ENCODE data around the gene ALDH1L1. TPM values are rescaled to one million over a fixed set of nuclear protein-coding genes. Genes with fewer than 3 reads are reported as not detected.

ALDH1L1 gene
- total RNA-seq, 2 experiments from 2014 or later = not detected

DNA sequence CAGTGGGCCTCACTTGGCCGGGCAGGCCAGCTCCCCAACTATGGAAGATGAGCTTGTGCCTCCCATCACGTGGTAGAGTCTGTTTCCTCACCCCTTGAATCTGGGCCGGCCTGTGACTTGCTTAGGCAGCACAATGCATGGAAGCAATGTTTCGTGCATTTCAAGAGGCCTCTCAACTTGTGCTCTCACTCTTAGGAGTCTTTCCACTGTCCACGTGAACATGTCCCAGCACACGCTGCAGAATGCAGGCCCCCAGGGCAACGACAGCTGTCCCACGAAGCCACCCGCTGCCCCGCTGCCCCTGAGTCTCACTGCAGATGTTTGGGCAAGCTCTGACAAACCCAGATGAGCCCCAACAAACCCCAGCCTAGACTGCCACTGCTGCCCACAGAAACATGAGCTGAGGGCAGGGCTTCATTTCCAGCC, 69.2 kb downstream of the ALDH1L1 start:
- Mint-ChIP-seq H3K27me3 (no peaks in the 10 kb centered on the region), H3K9me3 (no peaks in the 10 kb centered on the region), H3K4me3 (no peak overlapping the region), H3K4me1 (ENCODE audit: low read depth) (no peaks in the 10 kb centered on the region), H3K27ac (no peak overlapping the region), H3K36me3 (ENCODE audit: low read depth) (no peaks in the 10 kb centered on the region)
- intact Hi-C loops (cut with micrococcal nuclease) = no loop called here
- TF ChIP-seq, protein P1, sequence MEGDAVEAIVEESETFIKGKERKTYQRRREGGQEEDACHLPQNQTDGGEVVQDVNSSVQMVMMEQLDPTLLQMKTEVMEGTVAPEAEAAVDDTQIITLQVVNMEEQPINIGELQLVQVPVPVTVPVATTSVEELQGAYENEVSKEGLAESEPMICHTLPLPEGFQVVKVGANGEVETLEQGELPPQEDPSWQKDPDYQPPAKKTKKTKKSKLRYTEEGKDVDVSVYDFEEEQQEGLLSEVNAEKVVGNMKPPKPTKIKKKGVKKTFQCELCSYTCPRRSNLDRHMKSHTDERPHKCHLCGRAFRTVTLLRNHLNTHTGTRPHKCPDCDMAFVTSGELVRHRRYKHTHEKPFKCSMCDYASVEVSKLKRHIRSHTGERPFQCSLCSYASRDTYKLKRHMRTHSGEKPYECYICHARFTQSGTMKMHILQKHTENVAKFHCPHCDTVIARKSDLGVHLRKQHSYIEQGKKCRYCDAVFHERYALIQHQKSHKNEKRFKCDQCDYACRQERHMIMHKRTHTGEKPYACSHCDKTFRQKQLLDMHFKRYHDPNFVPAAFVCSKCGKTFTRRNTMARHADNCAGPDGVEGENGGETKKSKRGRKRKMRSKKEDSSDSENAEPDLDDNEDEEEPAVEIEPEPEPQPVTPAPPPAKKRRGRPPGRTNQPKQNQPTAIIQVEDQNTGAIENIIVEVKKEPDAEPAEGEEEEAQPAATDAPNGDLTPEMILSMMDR (IDR thresholded peaks at IDR 0.05) = no peak
- DNase-seq (no peak), ATAC-seq (no peak)
- ChIA-PET CTCF (interaction anchor here (1.0 kb wide), 1 partner anchor 23 kb away, joined by 3 read pairs; no protein-coding TSS in a partner anchor), POLR2A (no interaction called here)

DNA sequence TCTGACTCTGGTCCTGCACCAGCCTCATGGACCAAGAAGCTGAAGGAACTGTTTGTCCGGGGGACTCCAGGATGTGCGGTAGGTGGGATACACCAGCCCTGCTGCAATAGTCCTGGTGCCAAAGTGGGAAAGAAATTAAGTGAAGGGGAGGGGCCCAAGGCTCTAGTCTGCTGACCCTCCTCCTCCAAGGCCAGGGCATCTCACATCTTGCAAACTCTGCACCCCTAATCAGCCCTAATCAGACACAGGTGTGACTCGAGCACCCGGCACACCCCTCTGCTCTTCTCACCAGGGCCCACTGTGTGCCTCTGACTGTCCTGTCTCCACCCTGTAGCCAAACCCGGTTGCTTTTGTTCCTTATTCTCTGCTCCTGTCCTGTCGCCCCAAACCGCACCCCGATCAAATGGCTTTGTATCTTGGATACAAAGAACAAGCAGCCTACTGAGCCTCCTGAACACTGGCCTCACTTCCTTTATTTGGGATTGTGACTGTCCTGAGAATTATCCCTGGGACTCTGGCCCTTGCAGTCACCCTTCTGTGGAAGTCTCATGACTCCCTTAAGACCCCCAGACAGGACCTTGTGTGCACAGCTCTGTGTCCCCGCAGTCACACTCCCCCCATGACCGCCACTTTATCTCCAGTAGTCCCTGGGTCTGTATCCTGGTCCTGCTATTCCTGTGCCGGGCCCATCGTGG, 69.8 kb downstream of the ALDH1L1 start:
- H3K9me3 Mint-ChIP-seq = no peaks in the 10 kb centered on the region
- no peaks in the 10 kb centered on the region for H3K27me3 Mint-ChIP-seq

DNA sequence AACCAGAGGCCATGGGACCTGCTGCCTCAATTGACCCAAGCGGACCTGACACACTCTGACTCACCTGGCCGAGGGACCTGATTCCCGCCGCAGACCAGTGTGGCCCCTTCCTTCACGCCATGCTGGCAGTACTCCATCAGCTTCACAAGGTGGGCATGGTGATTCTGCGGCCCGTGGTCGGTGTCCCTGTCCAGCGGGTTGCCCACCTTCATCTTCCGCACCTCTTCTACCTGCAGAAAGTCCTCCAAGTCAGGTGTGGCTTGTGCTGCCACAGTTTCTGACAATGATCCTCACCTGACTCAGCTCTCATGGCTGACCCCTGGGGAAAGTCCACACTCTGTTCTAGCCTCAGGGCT, 70.5 kb downstream of the ALDH1L1 start:
- Mint-ChIP-seq H3K27me3 (no peaks in the 10 kb centered on the region), H3K4me3 (no peak overlapping the region), H3K27ac (no peak overlapping the region), H3K4me1 (ENCODE audit: low read depth) (no peaks in the 10 kb centered on the region), H3K36me3 (ENCODE audit: low read depth) (no peaks in the 10 kb centered on the region), H3K9me3 (no peaks in the 10 kb centered on the region)
- POLR2A ChIA-PET = no interaction called here
- no peak for DNase-seq
- no peak for ATAC-seq
- intact Hi-C loops (cut with micrococcal nuclease) = no loop called here
- CTCF ChIA-PET = no interaction called here
- TF ChIP-seq, protein P1 (IDR thresholded peaks at IDR 0.05) = no peak

More for the DNA sequence above, 69.8 kb downstream of the ALDH1L1 start:
- no peak for ATAC-seq
- DNase-seq = no peak
- intact Hi-C loops (cut with micrococcal nuclease) = no loop called here
- Mint-ChIP-seq H3K4me1 (ENCODE audit: low read depth) (no peaks in the 10 kb centered on the region), H3K36me3 (ENCODE audit: low read depth) (no peaks in the 10 kb centered on the region), H3K4me3 (no peak overlapping the region), H3K27ac (no peak overlapping the region)
- TF ChIP-seq, protein P1 (IDR thresholded peaks at IDR 0.05) = no peak
- CTCF ChIA-PET = interaction anchor here (1.0 kb wide), 1 partner anchor 24 kb away, joined by 3 read pairs; no protein-coding TSS in a partner anchor
- POLR2A ChIA-PET = no interaction called here

DNA sequence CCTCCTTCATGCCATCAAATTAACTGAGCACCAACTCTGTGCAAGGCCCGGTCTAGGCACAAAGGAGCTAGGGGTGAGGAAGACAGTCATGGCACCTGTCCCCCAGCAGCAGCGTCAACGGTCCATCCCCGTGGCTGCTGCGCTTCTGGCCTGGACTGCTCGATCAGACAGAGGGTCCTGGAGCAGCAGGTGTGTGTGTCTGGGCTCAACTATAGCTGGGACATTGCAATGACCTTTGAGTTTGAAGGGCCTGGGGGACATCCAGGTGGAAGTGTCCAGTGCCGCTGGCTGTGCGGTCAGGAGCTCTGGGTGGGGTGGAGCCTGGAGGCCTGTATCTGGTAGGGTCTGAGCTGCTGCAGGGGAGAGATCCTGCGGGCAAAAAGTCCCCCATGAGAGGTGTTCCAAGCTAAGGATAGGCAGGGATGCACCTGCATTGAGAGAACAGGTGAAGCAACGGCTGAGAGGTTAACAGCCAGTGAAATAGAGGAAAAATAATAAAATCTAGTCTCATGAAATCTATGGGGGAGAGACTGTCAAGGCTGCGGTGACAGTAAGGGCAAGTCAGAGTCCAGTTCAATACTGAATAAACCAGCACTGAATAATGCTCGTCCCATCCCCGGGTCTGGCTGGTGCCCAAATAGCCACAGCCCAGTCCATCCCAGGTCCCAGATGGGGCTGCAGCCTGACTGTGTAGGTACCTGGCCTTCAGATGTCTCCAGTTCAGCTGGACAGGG, 71.1 kb downstream of the ALDH1L1 start:
- H3K27ac Mint-ChIP-seq = no peak overlapping the region
- no peak overlapping the region for H3K4me3 Mint-ChIP-seq
- DNase-seq = no peak
- H3K36me3 Mint-ChIP-seq (ENCODE audit: low read depth) = no peaks in the 10 kb centered on the region
- ATAC-seq = no peak
- CTCF ChIA-PET = no interaction called here
- no peaks in the 10 kb centered on the region for H3K9me3 Mint-ChIP-seq
- POLR2A ChIA-PET = no interaction called here
- TF ChIP-seq, protein P1 (IDR thresholded peaks at IDR 0.05) = no peak
- intact Hi-C loops (cut with micrococcal nuclease) = no loop called here
- H3K27me3 Mint-ChIP-seq = no peaks in the 10 kb centered on the region
- H3K4me1 Mint-ChIP-seq (ENCODE audit: low read depth) = no peaks in the 10 kb centered on the region

DNA sequence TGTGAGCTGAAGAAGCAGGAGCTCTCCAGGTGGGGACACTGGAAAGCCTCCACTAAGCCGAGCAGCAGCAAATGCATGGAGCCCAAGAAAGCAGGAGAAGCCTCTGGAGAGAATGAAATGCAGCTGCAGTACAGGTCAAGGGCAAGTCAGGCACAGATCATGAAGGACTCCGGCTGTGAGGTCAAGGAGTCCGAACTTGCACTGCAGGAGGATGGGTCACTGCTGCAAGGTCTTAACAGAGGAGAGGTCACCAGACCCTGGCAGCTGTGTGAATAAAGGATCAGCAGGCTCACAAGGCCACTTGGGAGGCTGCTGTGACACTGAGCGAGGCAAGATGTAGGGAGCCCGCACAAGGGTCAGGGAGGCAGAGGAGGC, 71.7 kb downstream of the ALDH1L1 start:
- ATAC-seq (no peak), DNase-seq (no peak)
- Mint-ChIP-seq H3K27me3 (no peaks in the 10 kb centered on the region), H3K4me3 (no peak overlapping the region), H3K9me3 (no peaks in the 10 kb centered on the region), H3K27ac (no peak overlapping the region), H3K36me3 (ENCODE audit: low read depth) (no peaks in the 10 kb centered on the region), H3K4me1 (ENCODE audit: low read depth) (no peaks in the 10 kb centered on the region)
- TF ChIP-seq, protein P1 (IDR thresholded peaks at IDR 0.05) = no peak
- ChIA-PET POLR2A (no interaction called here), CTCF (no interaction called here)
- intact Hi-C loops (cut with micrococcal nuclease) = no loop called here
